Adrenal gland (tissue), 5 donors: ENCODE data around the gene TAS2R1.

Experiments used
- CTCF ChIP-seq, 6 experiments: fragments of 450-650 bp in 4 of 6; fragments of 200-600 bp in 2 of 6; sonication (generic) in 1 of 6; IDR thresholded peaks; 1 replicate in 5 of 6; 2 replicates in 1 of 6; pipeline versions ENCODE4 v1.5.1 to v1.8.0; 2016 to 2021; ENCODE audit warnings: antibody characterized with exemption in 6 of 6, mild to moderate bottlenecking in 2 of 6, moderate library complexity in 1 of 6
- POLR2A ChIP-seq, 2 donors: fragments of 450-650 bp; IDR thresholded peaks; one replicate each; pipeline ENCODE4 v1.6.1; 2017; ENCODE audit warnings: antibody characterized with exemption in 2 of 2, mild to moderate bottlenecking in 2 of 2, moderate library complexity in 1 of 2
- donor health status: DM: no; HTN: no; CAD: no.

DNA sequence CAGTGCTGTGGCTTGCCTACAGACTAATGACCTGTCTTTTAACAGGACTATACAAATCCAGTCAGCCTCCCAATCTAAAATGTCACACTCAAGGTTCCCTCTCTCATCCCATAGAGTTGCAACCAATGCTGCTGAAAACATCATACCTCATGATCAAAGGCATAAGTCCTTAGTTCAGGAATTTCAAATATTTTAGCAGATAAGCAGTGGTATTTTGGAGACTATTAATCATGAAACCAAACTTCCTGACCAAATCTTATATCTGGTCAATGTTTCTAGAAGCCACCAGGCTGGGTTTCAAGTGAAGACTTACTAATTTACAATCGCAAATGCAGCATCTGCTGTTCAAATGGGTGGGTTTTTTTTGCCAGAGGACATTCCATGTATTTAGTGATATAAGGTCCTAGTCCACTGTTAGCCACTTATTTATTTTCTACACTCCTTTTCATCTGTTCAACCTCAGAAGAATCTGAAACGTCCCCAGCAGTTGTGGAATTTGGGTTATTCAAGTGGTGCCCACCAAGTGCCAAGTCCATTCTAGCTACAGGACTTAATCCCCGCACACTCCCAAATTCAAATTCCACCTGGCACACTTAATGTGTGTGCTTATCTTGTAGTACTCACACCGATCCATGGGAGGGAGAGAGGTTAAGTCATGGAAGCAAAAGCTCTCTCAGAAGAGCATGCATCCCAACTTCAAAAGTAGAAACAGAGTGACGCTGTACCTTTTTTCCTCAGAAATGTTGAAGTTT lies 5.8 kb downstream of the TAS2R1 start:
- TF ChIP-seq CTCF (IDR thresholded peaks at IDR 0.05) (no peak), POLR2A (IDR thresholded peaks at IDR 0.05) (no peak)
